DND-41 (cell line): ENCODE results near the gene ST3GAL4.

Experiments
- ATAC-seq: fragments of 200-7000 bp; cut with Tn5 transposase; 3 replicates; pipeline ENCODE4 v1.9.1; 2021; ENCODE audit warnings: low read depth; ENCODE audit not compliant: insufficient read depth
- DNase-seq: peaks from one replicate; pipeline ENCODE4 v3.0.0-alpha.2; 2020
- H2AFZ ChIP-seq: 2 replicates; pipeline ENCODE4 v1.6.0; 2012; ENCODE audit warnings: low read depth, low read length
- H3K27ac ChIP-seq: 2 replicates; pipeline ENCODE4 v1.5.1; 2012; ENCODE audit warnings: low read length, inconsistent platforms
- H3K27me3 ChIP-seq: fragments of 200-600 bp; sonication (generic); 2 replicates; pipeline ENCODE4 v1.6.0; 2012; ENCODE audit warnings: low read length, mild to moderate bottlenecking, inconsistent platforms; ENCODE audit not compliant: insufficient read depth, poor library complexity
- H3K36me3 ChIP-seq: 2 replicates; pipeline ENCODE4 v1.5.1; 2012; ENCODE audit warnings: low read length, inconsistent platforms; ENCODE audit not compliant: insufficient read depth
- H3K4me1 ChIP-seq: 2 replicates; pipeline ENCODE4 v1.5.1; 2012; ENCODE audit warnings: mild to moderate bottlenecking, low read length; ENCODE audit not compliant: insufficient read depth
- H3K4me2 ChIP-seq: 2 replicates; pipeline ENCODE4 v1.6.0; 2012; ENCODE audit warnings: mild to moderate bottlenecking, moderate library complexity, low read length, inconsistent platforms; ENCODE audit not compliant: insufficient read depth
- H3K4me3 ChIP-seq, 2 experiments: fragments of 200-600 bp in 1 of 2; shearing (Covaris generic) in 1 of 2; 2 replicates each; pipeline ENCODE4 v1.5.1; 2012 to 2016; ENCODE audit warnings: inconsistent platforms in 2 of 2, low read length in 2 of 2, mild to moderate bottlenecking in 2 of 2, low read depth in 1 of 2, moderate library complexity in 1 of 2
- H3K79me2 ChIP-seq: 2 replicates; pipeline ENCODE4 v1.6.0; 2012; ENCODE audit warnings: low read length, inconsistent platforms; ENCODE audit not compliant: insufficient read depth
- H3K9ac ChIP-seq: 2 replicates; pipeline ENCODE4 v1.6.0; 2012; ENCODE audit warnings: low read depth, mild to moderate bottlenecking, inconsistent platforms, low read length, moderate library complexity
- H3K9me3 ChIP-seq: 2 replicates; pipeline ENCODE4 v1.5.1; 2012; ENCODE audit warnings: low read length, moderate library complexity, mild to moderate bottlenecking, inconsistent platforms; ENCODE audit not compliant: insufficient read depth, severe bottlenecking
- H4K20me1 ChIP-seq: 2 replicates; pipeline ENCODE4 v1.6.0; 2012; ENCODE audit warnings: low read length; ENCODE audit not compliant: insufficient read depth
- EZH2 ChIP-seq: IDR thresholded peaks from 3 replicates; pipeline ENCODE4 v1.6.1; 2012; ENCODE audit warnings: borderline replicate concordance, low read depth, mild to moderate bottlenecking, moderate library complexity, low read length, inconsistent platforms; ENCODE audit not compliant: severe bottlenecking
- TF ChIP-seq, protein P1 (sequence below): IDR thresholded peaks from 2 replicates; pipeline ENCODE4 v1.5.1; 2012; ENCODE audit warnings: borderline replicate concordance, low read length, moderate library complexity, mild to moderate bottlenecking; ENCODE audit not compliant: poor library complexity, severe bottlenecking; ENCODE audit errors: extremely low read depth

ST3GAL4 gene

DNA sequence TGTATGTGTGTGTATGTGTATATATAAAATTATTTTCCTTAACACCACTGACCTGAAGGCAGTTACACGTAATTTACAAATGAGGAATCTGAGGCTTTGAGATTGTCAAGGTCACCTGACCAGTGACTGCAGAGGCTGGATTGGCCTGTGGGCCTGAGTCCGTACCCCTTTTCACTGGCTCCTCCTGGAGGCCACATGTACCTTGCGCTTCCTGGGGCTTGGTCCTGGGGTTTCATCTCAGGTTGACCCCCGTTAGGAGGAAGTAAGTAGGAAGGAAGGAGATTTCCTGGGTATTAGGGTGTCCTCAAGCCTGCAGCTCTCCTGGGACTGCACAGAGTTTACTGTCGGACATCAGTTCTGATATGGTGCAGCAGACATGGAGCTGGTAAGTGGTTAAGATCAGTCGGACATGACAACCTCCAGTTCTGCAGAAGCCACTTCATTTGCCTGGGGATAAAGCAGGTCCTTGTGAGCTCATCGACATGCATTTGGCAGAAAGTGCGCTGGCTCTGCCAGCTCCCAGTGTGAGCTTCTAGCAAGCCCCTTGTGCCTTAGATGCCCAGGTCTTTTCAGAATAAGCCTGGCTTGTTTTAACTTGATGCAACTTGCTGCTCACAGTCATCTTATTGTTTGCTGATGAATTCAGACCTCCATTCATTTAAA, 36.6 kb downstream of the ST3GAL4 start:
- Histone ChIP-seq H2AFZ (no peak overlapping the region), H3K79me2 (peaks cover 15% of the 10 kb centered on the region; the same call in 1 of the 2 replicates), H3K9ac (no peak overlapping the region), H3K27ac (no peak overlapping the region; the same call in 1 of the 2 replicates), H3K9me3 (no peaks in the 10 kb centered on the region), H3K36me3 (no peaks in the 10 kb centered on the region), H4K20me1 (peaks cover 10% of the 10 kb centered on the region; the same call in 1 of the 2 replicates), H3K27me3 (no peaks in the 10 kb centered on the region), H3K4me2 (no peak overlapping the region), H3K4me3 (no peak overlapping the region), H3K4me1 (peaks cover 9% of the 10 kb centered on the region)
- peak; percentile 28; the same call in 1 of the 3 replicates for ATAC-seq
- DNase-seq = no peak
- TF ChIP-seq, protein P1, sequence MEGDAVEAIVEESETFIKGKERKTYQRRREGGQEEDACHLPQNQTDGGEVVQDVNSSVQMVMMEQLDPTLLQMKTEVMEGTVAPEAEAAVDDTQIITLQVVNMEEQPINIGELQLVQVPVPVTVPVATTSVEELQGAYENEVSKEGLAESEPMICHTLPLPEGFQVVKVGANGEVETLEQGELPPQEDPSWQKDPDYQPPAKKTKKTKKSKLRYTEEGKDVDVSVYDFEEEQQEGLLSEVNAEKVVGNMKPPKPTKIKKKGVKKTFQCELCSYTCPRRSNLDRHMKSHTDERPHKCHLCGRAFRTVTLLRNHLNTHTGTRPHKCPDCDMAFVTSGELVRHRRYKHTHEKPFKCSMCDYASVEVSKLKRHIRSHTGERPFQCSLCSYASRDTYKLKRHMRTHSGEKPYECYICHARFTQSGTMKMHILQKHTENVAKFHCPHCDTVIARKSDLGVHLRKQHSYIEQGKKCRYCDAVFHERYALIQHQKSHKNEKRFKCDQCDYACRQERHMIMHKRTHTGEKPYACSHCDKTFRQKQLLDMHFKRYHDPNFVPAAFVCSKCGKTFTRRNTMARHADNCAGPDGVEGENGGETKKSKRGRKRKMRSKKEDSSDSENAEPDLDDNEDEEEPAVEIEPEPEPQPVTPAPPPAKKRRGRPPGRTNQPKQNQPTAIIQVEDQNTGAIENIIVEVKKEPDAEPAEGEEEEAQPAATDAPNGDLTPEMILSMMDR = peak; percentile 24
- TF ChIP-seq EZH2 = no peak

DNA sequence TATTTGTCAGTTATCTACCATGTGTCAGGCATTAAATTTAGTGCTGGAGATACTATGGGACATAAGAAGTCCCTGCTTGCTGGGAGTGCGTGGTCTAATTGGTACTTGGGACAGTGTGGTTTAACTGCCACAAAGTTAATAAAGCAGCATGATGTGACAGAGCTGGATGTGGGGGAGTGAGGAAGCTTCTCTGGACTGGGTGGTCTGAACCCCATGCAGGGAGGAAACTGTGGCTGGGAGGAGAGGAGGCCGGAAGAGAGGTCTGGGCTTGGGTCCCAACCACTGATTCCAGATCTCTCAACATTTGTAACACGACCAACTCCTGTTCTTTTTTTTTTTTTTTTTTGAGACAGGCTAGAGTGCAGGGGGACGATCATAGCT, 37.1 kb downstream of the ST3GAL4 start:
- peaks cover 9% of the 10 kb centered on the region for H3K4me1 ChIP-seq
- H3K27ac ChIP-seq = peak overlapping the region; percentile 45
- H3K9me3 ChIP-seq = no peaks in the 10 kb centered on the region
- peaks cover 10% of the 10 kb centered on the region; the same call in 1 of the 2 replicates for H4K20me1 ChIP-seq
- no peak for TF ChIP-seq EZH2
- TF ChIP-seq, protein P1 = no peak
- peak; percentile 68 for ATAC-seq
- H3K4me2 ChIP-seq = no peak overlapping the region
- DNase-seq = peak; percentile 28
- no peak overlapping the region for H2AFZ ChIP-seq
- no peak overlapping the region for H3K9ac ChIP-seq
- H3K4me3 ChIP-seq = no peak overlapping the region
- no peaks in the 10 kb centered on the region for H3K36me3 ChIP-seq
- peaks cover 15% of the 10 kb centered on the region; the same call in 1 of the 2 replicates for H3K79me2 ChIP-seq
- no peaks in the 10 kb centered on the region for H3K27me3 ChIP-seq

DNA sequence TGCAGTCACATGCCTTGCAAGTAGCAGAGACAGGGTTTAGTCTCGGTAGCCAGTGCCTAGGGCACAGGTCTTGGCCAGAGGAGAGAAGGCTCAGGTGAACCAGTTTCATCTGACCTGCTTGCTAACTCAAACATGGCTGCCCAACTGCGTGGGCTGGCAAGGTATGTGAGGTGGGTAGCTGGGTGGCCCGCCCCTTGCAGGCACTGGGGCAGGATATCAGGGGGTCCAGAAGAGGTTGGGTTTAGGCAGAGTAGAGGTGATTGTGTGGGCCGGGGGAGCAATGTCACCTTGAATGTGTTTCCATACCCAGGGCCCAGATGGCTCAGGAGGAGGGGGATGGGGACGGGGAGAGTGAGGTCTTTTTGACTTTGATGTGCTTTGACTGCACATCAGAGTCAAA, 37.7 kb downstream of the ST3GAL4 start:
- no peak overlapping the region for H3K27ac ChIP-seq
- peaks cover 9% of the 10 kb centered on the region for H3K4me1 ChIP-seq
- no peak overlapping the region for H2AFZ ChIP-seq
- H3K4me3 ChIP-seq = no peak overlapping the region
- H4K20me1 ChIP-seq = peaks cover 10% of the 10 kb centered on the region; the same call in 1 of the 2 replicates
- H3K9me3 ChIP-seq = no peaks in the 10 kb centered on the region
- no peak overlapping the region for H3K4me2 ChIP-seq
- H3K36me3 ChIP-seq = no peaks in the 10 kb centered on the region
- TF ChIP-seq, protein P1 = no peak
- TF ChIP-seq EZH2 = no peak
- H3K9ac ChIP-seq = no peak overlapping the region
- no peaks in the 10 kb centered on the region for H3K27me3 ChIP-seq
- peak; percentile 12 for DNase-seq
- H3K79me2 ChIP-seq = peaks cover 15% of the 10 kb centered on the region; the same call in 1 of the 2 replicates
- ATAC-seq = no peak
